ENCODE data around the gene PWP2.

Gene PWP2

GRCh38 chr21:44107026-44107501, at the start of gene PWP2:
Gene PWP2 (plus strand): TSS chr21:44107399. CDS start chr21:44107417, 18 bp downstream.
- DNase-seq, result peak in 1 of 4 experiments; percentile 62

- DNase-seq, result no peak
These were observed 49.1 kb upstream of the PWP2 start for GRCh38 chr21:44057960-44058651.

- no peak for DNase-seq
These were observed 48.6 kb upstream of the PWP2 start for GRCh38 chr21:44058652-44058964.

- no peak for DNase-seq
These were observed 48.2 kb upstream of the PWP2 start for GRCh38 chr21:44058981-44059380.

GRCh38 chr21:44059710-44060109, 47.5 kb upstream of the PWP2 start:
- no peak for DNase-seq

- no peak for DNase-seq
These were observed 44.8 kb upstream of the PWP2 start for GRCh38 chr21:44062380-44062779.

- DNase-seq, result no peak
These were observed 43.9 kb upstream of the PWP2 start for GRCh38 chr21:44063151-44063912.

- DNase-seq, result no peak
These were observed 42.3 kb upstream of the PWP2 start for GRCh38 chr21:44064852-44065403.

- peak in 2 of 4 experiments; percentile 62 to 64 for DNase-seq
These were observed 41.8 kb upstream of the PWP2 start for GRCh38 chr21:44065428-44065827.

- DNase-seq, result no peak
These were observed 41.1 kb upstream of the PWP2 start for GRCh38 chr21:44066116-44066515.

- DNase-seq, result no peak
These were observed 40.0 kb upstream of the PWP2 start for GRCh38 chr21:44067011-44067839.

- no peak for DNase-seq
These were observed 36.8 kb upstream of the PWP2 start for GRCh38 chr21:44070391-44070790.

GRCh38 chr21:44071359-44072104, 35.7 kb upstream of the PWP2 start:
- no peak for DNase-seq

GRCh38 chr21:44072111-44072510, 35.1 kb upstream of the PWP2 start:
- DNase-seq, result no peak

- no peak for DNase-seq
These were observed 32.8 kb upstream of the PWP2 start for GRCh38 chr21:44074315-44074958.

- DNase-seq, result no peak
These were observed 30.9 kb upstream of the PWP2 start for GRCh38 chr21:44076316-44076715.

- DNase-seq, result no peak
These were observed 28.7 kb upstream of the PWP2 start for GRCh38 chr21:44078411-44078981.

- no peak for DNase-seq
These were observed 27.8 kb upstream of the PWP2 start for GRCh38 chr21:44079446-44079845.

- no peak for DNase-seq
These were observed 27.4 kb upstream of the PWP2 start for GRCh38 chr21:44079846-44080245.

- no peak for DNase-seq
These were observed 24.4 kb upstream of the PWP2 start for GRCh38 chr21:44082648-44083440.

Data from activated naive CD4-positive, alpha-beta T cell (primary cell).